GM18909 (cell line): ENCODE data around the gene CASP3.

Experiments
- ATAC-seq: cut with Tn5 transposase; IDR thresholded peaks from one replicate; pipeline ENCODE4 v1.9.1; 2021; ENCODE audit warnings: mild to moderate bottlenecking; ENCODE audit not compliant: unreplicated experiment, poor library complexity

CASP3 gene

DNA sequence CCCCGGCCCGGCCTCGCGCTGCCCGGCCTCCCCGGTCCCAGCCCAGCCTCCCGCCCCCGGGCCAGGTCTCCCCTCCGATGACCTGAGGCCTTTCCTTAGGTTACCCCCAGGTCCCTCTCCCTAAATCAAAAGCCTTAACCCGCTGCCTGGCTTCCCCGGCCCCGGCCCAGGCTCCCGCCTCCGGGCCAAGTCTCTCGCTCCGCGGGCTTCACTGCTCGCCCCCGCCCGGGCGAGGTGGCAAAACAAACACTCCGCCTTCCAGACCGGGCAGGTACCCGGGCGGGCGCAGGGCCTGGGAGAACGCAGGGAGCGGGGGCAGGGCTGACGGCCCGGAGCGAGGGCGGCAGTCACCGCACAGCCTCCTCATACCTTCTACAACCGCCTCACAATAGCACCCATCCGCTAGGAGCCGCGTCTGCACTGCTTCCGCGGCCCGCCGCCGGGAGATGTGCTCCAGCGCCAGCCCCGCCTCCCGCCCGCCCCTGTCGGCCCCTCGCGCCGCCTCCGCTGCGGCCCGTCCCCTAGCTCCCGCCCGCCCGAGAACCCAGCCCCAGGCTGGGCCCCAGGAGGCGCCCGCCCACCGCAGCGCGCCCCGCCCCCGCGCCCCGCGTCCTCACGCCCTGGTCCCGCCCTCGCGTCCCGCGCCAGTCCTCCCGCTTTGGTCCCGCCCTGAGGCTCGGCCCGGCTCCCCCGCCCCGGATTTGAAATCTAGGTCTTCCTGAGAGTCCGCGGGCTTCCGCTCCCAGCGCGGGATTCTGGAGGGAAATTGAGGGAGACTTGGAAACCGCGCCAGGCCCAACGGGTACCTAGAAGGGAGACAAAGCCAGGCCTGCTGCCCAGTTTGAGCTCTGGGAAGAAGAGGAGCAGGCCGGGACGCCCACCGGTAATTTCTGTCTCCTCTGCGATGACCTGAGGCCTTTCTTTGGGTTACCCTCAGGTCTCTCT lies at the start of gene CASP3, which contains the start of gene PRIMPOL:
CASP3 (minus strand) TSS at position 422 of the 945 bp plus-strand sequence. CDS start 10,994 bp downstream, outside the sequence.
PRIMPOL (plus strand) TSS at position 713 of the 945 bp plus-strand sequence. CDS start 7,403 bp downstream, outside the sequence.
- ATAC-seq: peak; percentile 84

DNA sequence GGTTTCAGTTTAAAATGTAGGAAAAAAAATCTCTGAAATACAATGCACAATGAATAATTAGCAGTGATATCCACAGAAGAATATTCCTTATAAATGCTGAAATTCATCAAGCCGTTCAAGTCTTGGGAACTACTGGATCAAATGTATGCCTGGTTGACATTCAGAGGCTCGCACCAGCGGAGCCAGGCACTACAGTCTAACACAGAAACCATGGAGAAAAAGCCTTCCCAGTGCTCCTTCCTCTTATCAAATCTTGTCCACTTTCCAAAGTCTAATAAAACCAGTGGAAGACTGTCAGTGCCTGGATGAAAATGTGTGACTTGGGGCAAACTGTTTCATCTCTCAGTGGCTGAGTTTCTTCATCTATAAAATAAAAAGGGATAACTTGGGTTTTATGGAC lies 48.7 kb upstream of the CASP3 start:
- ATAC-seq: no peak

DNA sequence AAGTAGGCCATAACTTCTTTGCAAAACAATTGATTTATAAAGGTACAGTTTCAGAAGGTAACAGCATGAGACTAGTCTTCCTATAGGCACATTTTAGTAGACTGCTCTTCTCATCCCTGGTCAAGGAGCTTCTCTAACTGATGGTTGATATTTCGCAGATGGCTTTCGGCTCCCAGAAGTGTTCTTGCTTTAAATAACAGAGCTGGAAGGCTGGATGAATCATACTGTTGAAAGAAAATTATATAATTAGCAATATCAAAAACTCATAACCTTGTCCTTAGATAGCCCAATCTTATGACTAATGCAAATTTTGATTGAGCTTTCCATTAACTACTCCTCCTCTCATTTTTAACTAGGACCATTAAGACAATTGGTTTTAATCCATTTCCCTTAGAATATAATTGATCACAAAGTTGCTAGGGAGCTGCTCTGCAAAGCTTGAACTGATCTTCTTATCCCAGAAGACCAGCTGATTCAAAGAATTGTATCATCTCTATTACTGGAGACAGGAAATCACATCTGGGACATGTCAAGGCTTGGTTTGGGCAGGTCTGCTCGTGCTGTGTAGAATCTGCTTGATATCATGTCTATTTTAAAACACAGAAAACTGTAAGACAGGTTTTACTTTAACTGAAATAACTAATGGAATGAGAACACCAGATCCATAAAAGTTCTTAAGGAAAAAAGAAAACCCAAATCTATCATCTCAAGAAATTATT lies 46.1 kb upstream of the CASP3 start:
- ATAC-seq: no peak

DNA sequence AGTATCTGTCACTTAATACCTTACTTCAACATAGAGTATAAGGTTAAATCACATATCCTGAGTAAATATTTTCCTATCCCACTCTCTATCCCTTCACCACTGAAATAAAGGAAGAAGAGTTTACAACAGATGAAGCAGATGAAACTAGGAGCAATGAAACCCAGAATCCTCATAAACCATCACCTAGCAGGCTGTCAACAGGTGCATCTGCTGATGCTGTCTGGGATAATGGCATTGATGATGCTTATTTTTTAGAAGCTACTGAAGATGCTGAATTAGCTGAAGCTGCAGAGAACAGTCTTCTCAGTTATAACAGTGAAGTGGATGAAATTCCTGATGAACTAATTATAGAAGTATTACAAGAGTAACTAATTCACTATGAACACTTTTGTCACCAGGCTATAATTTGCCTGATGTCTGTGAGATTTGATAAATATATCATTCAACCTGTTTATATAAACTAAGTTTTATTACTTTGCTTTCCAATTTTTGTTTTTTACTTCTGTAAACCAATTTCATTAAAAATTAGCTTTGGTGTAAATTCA lies 45.2 kb upstream of the CASP3 start:
- ATAC-seq: no peak

DNA sequence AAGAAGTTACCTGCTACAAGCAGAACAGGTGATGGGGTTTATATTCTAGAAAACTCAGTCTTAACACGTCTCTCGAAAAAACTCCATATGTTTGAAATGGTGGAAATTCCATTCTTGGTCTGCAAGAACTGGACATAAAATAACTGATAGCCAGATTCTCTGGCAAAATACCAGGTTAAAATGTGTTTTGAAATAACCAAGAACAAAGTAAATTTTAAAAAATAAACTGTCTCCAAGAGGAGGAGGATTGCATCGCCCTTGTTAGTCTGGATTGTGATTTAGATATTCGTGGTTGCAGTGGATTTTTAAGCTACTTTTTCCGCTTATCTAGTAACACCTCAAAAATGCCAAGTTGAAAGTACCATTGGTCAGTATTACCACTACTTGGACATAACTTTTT lies 43.8 kb upstream of the CASP3 start:
- ATAC-seq: no peak

DNA sequence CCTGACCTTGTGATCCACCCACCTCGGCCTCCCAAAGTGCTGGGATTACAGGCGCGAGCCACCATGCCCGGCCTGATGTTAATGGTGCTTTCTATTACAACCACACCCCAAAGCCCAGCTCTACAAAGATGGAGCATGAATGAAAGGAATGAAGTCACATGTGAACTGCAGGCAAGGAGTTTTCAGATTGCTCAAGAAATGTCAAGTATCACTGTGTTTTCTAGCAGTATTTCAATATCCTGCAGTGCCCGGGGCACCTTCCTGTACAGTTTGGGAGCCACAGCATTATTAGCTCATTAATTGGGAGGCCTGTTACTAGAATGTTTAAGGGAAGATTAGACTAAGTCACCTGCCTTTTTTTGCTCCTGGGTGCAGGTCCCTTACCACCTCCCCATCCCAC lies 40.4 kb upstream of the CASP3 start:
- no peak for ATAC-seq

DNA sequence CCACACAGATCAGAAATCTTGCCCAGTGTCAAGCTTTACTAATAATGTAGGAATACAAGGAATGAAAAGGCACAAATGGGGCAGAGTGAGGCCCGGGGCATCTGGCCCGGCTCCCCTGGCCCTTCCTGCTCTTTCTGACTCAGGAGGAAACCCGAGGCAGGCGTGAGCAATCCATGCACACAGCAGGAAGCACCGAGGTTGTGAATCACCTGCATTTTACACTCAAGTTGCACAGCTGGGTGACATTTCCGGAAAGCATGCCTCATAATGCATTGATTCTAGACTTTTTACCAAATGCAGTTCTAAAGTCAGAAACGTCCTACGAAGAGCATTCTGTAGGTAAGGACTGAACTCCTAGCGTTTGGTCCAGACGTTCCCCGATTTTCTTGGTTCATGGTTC lies 39.2 kb upstream of the CASP3 start:
- no peak for ATAC-seq

DNA sequence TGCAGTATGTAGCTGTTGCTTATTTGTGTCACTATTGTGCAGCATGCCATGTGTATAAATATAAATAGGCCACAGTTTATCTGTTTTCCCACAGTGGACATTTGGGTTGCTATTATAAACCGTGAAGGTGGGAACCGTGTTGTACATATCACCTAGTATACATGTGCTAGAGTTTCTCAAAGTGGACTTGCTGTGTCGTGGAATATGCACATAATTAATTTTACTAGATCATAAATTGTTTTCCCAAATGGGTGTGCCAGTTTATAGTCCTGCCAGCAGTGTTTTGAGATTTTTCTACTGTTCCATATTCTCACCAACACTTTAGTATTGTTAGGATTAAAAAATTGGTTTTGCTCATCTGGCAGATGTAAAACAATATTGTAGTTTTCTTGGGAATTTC lies 38.8 kb upstream of the CASP3 start:
- ATAC-seq: no peak

DNA sequence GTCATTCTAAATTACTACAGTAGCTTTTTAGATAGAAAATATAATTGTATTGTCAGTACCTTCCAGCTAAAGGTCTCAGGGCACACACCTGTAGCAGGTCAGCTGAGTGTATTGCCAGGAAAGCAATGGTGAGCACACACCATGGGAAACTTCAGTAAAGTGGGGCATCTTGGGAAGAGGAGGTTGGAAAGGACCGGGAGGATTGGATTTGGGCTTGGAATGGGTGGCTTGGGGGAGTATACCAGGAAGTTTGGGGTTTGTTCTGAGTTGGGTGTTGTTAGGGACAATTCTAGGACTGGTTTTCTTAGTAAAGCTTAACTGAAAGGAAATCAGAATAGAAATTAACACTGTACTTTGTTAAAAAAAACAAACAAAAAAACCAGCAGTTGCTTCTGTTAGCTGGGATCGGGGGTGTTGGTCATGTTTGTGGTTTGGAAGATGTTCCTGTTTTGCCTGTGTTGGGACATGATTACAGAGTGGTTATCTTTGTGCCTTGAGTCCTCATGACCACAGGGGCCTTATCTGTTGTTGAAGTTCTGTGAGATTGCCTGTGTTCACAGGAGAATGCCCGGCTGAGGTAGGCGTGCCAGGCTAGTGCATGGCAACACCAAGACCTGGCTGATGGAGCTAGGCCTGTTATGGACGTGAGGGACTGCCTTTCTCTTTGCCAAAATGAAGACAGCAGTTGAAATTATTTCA lies 35.4 kb upstream of the CASP3 start:
- no peak for ATAC-seq

DNA sequence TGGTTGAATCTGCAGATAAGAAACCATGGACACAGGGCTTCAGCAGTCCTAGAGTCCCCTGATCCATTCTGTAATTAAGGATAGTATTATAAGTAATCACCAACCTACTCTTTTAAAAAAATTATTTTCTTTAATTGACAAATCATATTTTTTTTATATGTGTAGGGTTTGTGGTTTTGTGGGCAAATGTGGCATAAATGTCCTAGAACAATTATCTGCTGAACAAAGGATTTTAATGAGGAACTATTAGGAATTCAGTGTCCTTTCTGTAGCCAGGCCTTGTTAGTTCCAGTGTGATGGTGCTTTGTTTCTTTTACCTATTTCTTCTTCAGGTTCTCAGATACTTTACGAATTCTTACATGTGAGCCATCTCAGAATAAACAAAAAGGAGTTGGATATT lies 32.7 kb upstream of the CASP3 start:
- no peak for ATAC-seq

DNA sequence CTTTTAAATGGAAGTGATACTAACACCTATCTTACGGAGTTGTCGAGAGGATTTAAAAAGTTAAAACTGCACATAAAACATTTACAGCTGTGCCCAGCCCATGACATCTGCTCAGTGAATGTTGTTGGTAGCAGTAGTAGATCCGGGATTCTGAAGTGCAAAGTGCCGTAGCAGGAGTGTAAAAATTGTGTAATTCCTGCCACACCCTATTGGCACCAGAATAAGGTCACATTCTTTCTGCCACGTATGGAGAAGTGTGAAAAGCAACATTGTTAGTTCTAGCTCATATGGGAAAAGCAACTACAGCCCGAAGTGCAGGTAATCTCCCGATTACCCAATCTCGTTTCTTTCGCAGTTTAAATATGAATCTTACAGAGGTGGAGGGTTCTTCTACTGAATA lies 31.5 kb upstream of the CASP3 start:
- no peak for ATAC-seq

DNA sequence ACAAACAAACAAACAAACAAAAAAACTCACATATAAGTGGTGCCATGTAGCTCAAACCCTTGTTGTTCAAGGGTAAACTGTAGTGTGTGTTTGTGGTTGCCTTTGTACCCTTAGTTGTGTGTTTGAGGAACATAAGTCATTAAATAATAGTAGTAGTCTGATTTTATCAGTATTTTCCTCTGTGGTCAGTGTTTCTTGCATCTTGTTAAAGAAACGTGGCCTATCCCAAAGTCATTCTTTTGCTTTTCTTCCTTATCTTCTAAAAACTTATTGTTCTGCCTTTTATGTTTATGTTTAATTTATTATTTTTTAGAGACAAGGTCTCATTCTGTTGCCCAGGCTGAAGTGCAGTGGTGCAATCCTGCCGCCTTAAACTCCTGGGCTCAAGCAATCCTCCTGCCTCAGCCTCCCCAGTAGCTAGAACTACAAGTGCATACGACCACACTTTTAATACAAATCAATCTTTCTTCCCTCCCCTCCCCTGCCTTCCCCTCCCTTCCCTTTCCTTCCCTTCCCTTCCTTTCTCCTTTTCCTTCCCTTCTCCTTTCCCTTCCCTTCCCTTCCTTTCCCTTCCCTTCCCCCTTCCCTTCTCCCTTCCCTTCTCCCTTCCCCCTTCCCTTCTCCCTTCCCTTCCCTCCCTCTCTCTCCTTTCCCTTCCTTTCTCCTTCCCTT lies 26.7 kb upstream of the CASP3 start:
- no peak for ATAC-seq

DNA sequence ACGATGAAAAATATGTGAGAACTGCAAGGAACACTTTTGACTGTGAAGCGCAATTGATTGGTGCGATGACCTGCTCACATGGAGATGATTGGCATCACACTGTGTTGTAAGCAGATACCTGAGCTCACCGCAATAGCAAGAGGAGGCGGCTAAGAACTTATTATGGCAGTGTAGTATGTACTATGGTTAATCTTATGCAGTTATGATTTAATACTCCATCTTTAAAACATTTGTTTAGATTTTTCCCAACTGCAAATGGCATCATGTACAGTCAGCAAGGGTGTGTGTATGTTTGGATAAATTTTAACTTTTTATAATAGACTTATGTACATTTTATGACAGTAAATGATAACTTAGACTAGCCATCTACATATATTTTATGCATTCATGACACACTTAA lies 25.8 kb upstream of the CASP3 start:
- ATAC-seq: no peak

DNA sequence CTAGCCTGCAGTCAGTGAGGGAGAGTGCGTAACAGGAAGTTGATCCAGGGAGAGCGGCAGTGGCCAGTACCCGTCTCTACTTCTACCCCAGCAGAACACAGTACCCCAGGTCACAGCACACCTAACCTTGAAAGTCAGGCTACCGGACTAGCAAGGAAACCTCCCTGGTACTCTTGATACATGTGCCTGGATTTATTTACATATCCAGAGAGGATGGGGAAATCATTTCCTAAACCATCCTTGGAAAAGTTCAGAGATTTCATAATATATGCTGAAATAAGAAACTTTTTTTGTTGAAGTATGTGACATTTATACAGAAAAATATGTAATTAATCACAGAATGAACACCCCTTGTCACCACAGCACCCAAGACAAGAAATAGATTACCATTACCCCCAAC lies 24.8 kb upstream of the CASP3 start:
- no peak for ATAC-seq

DNA sequence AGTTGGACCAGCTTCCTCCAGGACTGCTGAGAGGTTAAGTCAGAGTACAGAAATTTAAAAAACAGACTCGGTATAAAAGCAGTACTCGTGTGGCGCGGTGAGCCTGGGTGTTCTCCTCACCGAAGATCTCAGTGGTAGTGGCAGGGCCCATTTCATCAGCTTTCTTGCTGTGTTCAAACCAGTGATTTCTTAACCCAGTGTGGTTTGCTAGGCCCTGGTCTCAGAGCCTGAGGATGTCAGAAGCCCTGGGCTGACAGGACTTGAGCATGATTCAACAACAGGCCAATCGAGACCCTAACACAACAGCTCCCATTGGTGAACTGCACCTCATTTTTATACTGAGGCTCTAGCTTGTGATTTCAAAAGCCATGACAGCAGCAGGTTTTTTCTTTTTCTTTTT lies 23.5 kb upstream of the CASP3 start:
- no peak for ATAC-seq

DNA sequence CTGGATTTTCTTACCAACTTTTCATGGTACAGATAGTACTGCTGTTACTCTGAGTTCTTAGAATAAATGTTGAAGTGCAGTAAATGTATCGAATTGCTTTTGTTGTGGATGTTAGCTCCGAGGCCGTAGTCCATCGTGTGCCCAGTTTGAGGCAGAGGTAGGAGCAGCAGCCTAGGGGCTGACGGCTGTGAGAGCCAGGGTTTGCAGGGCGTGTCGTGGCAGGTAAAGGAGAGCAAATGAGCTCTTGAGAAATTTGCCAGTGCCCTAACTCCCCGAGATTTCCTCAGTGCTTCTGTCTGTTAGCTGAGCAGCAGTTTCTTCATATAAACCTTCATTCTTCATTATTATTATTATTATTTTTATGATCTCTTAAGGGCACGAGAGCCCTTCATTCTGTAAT lies 21.9 kb upstream of the CASP3 start:
- ATAC-seq: no peak

DNA sequence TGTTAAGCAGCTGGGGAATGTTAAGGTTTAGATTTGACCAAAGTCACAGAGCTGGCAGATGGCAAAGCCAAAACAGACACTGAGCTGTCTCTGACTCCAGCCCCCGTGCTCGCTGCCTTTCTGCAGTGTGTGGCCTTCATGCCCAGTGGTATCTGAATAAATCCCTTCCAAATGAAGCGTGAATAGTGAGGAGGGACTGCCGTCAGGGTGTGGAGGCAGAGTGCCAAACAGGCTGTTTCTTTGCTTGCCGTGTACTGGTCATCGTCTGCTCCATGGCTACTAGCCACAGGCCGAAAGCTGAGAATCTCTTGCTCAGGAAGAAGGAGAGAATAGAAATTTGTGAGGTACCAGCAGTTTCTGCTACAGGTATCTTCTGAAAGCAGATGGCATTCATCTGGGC lies 20.0 kb upstream of the CASP3 start:
- no peak for ATAC-seq

DNA sequence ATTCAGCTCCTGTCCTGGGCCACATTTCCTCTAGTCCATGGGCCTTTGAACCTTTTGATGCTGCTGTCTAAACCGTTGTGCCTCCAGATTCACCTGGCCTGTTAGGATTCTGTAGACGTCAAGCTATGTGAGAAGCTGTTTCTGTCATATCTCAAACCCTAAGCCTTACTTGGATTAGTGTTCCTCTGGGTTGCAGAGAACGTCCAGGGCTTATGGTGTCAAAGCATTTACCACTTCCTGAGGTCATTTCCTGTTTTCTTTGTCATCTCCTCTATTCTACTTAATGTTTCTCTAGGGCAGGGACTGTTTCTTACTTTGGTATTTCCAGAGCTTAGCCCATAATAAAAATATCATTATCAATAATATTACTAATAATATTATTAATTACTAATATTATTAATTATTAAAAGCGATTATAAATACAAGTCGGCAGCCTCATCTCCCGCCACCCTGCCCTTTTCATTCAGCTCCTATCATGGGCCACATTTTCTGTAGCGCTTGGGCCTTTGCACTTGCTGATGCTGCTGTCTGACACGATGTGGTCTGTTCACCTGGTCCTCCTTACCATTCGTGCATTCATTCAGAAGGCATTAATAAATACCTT lies 19.4 kb upstream of the CASP3 start:
- ATAC-seq: no peak

DNA sequence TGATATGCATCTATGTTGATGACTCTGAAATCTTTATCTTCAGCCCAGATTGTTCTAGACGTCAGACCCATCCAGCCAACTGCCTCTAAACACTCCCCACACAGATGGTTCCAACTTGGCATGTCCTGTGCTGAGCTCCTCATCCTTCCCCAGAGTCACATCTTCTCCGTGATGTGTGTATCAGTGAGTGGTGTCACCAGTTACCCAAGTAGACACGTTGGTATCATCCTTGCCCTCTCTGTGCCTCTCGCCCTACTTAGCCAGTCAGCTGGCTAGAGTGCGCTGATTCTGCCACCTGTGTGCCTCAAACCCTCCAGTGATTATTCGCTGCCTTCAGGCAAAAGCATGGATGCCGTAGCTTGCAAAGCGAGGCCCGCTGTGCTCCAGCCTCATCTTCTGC lies 18.8 kb upstream of the CASP3 start:
- no peak for ATAC-seq

DNA sequence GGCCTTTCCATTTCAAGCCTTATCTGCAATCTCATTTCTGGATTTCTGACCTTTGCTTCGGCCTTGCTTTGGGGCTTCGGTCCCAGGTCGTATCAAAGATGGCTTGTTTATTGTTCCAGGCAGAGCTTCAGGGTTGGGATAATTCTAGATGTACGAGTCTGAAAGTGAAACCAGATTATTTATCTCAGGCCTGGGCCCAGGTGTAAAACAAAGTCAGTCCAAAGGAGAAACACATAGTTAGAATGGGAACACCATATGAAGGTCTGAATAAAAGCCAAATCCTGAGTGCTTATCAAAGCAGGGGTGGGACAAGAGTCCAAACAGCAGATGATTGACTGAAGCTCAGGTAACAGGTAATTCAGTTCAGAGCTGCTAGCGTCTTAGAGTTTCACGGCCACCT lies 17.4 kb upstream of the CASP3 start:
- ATAC-seq: no peak
